B cell (primary cell): ENCODE data around the gene RPL36.

Source experiments
- CTCF ChIP-seq: fragments of 200-600 bp; IDR thresholded peaks from one replicate; pipeline ENCODE4 v1.8.0; 2022; ENCODE audit warnings: antibody characterized with exemption, mild to moderate bottlenecking
- EZH2 ChIP-seq: IDR thresholded peaks from 2 replicates; pipeline ENCODE4 v1.6.1; 2012; ENCODE audit warnings: borderline replicate concordance, low read depth, mild to moderate bottlenecking, moderate library complexity, low read length; ENCODE audit not compliant: insufficient read depth, poor library complexity, severe bottlenecking

- TF ChIP-seq CTCF (no peak), EZH2 (no peak)
These were observed 24.1 kb upstream of the RPL36 start for GRCh38 chr19:5665781-5666513.
